Measurements from ENCODE around the gene RAD51B.
"Not testable (repeated sequence)": the region's sequence is repeated elsewhere in the genome, so short reads cannot be mapped to it uniquely, and the experiment has no call there.

Gene RAD51B

DNA sequence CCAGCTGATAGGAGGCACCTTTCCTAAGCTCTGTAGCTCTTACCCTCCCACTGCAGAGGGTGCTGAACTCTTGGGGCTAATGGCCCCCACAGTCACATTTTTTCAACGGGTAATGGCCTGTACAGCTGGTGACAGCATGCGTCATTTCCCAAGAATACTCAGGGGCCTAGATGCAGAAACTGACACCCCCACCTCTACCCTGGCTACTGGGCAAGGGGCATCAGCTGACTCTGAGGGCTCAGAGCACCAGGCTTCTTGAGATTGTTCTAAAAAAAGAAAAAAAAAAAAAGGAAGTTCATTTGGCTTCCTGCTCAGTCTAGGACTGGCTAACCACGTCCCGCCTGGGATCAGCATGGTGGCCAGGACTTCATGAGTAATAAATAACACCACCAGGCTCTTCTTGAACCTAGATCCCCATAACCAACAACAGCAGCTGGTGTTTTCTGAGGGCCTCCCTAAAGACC, 938.1 kb downstream of the RAD51B start:
- no peak for DNase-seq

DNA sequence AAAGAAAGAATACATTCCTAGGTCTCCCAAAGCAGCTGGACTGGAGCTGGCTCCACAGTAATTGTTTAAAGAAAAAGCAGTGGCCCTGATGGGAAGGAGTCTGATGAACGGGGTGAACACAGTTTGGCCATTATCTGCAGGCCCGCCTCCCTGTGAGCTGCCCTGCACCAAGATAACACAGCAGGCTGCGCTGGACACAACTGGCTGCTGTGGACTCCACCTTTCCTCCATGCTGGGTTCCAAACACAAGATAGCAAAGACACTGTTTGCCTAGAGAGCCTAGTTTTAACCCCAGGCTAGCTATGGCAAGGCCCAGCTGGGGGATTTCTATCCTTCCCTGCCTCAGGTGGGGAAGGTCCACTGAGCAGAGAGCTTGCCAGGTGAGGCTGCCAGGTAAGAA, 938.7 kb downstream of the RAD51B start:
- DNase-seq = no peak

- DNase-seq = no peak
These were observed 939.5 kb downstream of the RAD51B start for GRCh38 chr14:68759017-68759560.

DNA sequence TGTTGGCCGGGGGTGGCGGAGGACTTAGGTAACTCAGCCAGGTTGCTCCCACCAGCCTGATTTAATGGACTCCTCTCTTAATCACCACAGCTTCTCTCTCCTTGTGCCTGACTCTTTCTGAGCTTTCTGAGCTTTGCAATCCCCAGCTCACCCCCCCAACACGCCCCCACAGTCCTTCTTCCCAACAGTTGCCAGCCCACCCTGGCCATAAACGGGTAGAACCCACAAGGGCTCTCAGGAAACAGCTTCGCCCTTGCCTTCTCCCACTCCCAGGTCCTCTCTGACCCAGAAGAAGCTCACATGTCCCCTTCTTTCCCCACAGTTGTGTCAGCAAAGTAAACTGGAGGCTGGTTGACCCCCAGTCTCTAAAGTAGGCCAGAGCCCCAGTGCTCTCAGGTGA, 940.4 kb downstream of the RAD51B start:
- no peak for DNase-seq

GRCh38 chr14:68760761-68761160, 941.2 kb downstream of the RAD51B start:
- DNase-seq = no peak

DNA sequence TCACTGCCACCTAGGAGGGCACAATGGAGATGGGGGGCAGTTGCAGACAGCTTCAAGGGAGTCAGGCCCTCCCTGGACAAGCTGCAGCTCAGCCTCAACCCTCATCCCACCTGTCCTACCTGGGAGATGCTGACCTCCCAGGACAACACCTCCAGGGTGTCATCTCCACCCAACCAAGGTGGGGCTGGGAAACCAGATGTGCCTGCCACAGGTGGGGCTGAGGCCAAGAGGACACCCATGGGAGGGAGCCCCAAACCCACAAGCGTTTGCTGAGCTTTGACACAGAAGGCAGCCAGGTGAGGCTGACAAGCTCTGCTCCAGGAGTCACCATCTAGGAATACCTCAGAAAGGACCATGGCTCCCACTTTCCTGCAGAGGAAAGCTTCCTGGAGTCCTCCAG, 941.8 kb downstream of the RAD51B start:
- no peak for DNase-seq

DNA sequence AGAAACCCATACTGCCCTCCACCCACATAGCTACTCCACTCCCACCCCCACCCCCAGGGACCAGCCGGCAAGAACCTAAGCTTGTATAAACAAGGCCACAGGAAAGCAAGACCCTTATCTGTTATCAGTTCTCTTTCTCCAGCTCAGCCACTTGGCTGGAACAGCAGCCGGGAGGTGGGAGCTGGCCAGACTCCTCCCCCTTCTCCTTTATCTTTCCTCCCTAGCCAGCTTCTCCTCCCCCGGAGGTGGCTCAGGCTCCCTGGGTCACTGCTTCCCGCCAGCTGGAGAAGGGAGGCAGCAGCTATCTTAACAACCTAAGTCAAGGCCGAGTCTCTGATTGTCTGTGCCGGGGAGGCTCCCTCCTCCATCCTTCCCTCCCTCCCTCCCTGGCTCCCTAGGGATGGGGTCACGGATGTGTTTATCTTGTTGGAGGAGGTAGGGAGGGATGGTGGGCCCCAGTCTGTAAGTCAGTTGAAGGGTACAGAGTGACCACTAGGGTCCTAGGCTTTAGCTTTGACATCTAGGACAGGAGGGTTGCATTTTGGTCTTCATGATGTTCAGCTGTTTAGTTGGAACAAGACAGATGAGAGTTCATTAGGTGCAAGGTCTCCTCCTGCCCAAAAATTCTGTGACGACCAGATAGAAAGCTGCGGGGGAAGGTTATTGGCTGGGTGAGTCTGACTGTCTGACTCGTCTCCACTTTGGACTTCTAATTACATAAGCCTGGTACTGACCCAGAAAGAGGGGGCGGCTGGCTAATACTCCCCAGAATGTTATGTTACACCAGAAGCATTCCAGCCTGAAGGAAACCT, 943.6 kb downstream of the RAD51B start:
- peak; percentile 28 for DNase-seq

- DNase-seq = not testable (repeated sequence)
These were observed 944.3 kb downstream of the RAD51B start for GRCh38 chr14:68763843-68764242.

DNA sequence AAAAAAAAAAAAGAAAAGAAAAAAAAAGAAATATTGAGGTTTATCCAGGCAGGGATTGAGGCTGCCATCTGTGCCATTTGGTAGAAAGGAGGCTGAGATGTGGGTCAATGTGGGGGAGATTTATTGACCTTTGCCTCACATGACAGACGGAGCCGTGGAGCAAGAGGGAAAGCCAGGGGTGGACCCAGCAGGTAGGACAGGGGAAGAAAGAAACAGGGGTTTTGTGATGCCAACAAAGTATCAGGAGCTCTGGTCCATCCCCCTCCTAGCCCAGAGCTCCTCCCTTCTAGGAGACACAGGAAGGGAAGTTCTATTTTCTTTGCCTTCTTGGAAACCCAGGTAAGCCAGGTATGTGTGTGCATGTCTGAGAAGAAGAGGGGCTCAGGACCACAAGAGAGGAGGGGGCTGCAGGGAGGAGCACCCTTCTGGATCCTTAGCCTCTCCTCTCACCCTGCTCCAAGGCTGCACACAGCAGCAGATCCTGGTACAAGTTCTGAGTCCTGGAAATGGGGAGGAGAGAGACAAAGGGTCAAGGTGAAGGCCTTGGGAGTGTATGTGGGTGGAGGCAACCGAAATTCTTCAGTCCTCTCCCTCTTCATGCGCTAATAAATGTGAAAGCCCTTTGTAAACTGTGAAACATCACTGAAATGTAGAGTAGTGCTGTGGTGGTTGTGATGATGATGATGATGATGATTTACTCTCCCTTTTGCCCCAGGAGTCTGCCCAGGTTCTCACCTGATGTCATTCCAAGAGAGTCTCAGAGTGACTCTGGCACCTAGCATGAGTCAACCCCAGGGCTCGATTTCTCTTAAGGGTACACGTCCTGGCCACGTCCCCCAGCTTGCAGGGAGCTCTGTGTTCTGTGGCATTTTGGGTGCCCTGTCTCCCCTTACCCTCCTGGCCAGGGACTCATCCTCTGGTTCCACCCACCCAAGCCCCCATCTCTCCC, 947.0 kb downstream of the RAD51B start:
- no peak for DNase-seq

DNA sequence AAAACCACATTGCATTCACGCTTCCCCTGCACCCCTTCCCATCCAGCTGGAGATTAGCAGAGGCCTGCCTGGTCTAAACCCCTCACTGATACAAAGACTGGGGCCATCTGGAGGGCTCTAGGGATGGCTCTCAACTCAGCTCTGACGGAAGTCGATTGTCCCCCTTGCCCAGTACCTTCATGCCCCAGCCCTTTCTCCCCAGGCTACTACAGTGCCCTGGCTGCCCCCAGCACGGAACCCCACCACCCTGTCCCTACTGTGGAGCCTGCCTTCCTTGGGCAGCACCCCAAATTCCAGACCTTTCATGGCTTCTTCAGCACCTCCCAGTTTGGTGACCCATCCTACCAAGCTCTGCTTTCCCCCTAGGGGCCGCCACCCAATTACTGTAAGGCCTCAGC, 947.7 kb downstream of the RAD51B start:
- DNase-seq = no peak

DNA sequence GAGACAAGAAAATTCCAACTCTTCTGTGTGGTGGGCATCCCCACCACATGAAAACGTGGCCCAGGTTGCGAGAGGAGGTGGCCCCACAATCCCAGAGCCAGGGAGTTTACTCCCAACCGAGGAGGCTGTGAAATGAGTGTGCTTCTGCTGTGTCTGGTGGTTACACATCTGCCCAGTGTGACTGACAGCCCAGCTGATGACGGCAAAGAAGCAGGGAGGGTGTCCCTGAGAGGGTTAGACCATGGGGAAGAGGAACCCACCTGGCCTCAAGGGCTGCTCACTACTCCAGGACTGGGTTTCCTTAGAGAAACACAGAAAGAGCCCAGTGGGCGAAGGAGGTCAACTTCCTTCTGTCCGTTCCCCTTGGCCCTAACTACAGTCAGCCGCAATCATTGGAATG, 948.7 kb downstream of the RAD51B start:
- no peak for DNase-seq

- no peak for DNase-seq
These were observed 950.5 kb downstream of the RAD51B start for GRCh38 chr14:68770051-68770450.

GRCh38 chr14:68770553-68771286, 951.1 kb downstream of the RAD51B start:
- DNase-seq = no peak

DNA sequence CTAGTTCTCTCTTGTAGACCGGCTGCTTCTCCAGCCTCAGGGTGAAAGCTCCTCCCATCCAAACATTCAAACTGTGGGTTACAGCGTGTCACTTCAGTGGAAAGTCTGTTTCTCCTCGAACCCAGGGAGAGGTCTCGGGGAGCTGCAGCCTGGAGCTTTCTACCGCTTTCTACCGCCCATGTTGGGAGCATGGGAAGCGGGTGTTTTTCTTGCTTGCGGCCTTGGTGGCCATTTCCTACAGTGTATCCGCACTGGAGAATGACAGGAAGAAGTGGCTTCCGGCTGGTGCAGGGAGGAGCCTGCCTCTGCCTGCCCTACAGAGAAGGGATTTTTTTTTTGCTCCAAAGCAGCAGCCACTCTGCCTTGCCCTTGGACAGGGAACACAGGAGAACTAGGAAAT, 952.1 kb downstream of the RAD51B start:
- DNase-seq = no peak

GRCh38 chr14:68772761-68773381, 953.3 kb downstream of the RAD51B start:
- DNase-seq = no peak

DNA sequence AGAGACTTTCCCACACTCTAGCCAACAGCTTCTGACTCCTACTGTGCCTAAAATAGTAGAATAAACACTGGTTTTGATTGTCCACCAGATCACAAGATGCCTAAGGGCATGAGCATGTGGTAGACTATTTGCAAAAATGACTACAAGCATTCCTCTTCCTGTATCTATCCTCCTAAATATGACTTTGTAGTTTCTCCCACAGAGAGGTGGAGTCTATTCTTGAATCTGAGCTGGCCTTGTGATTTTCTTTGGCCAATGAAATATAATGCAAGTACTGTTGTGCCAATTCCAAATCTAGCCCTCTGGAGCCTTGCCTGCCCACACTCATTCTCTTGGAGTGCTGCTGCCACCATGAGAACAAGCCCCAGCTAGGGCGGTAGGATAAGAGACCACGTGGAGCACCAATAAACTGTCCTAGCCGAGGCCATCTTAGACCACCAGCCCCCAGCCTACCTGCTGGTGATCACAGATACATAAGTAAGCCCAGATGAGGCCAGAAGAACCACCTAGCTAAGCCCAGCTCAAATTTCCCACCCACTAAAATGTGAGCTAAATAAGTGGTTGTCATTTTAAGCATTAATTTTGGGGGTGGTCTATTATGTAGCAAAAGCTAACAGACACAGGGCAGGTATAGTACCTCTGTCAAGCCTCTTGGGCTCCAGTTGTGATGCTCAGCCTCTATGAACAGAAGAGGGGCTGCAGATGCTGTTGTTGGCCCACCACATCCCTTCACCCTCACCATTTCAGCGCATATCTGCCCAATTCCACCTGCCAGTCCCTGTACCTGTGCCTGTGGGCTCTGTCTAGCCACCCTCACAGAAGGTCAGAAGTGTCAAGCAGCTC, 955.4 kb downstream of the RAD51B start:
- peak; percentile 54 for DNase-seq

DNA sequence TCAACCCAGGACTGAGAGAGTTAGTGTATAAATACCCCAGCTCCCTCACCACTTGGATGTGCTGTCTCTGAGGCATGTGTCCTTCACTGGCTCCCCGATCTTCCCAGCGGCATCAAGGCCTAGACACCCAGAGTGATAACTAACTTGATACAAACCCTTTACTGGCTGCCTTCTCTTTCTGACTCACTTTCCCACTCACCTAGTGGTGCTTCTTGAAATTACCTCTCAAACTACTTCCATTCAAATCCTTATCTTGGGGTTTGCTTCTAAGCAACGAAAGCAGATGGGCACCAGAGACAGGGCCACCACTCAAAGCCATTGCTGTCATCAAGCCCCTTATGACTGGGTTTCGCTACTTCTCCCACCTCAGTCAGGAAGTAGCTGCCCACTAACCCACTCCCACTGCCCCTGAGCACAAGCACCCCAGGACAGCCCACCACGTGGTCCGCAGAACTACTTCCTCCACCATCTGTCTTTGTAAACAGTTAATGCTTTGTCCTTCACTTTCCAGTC, 956.1 kb downstream of the RAD51B start:
- DNase-seq = no peak

DNA sequence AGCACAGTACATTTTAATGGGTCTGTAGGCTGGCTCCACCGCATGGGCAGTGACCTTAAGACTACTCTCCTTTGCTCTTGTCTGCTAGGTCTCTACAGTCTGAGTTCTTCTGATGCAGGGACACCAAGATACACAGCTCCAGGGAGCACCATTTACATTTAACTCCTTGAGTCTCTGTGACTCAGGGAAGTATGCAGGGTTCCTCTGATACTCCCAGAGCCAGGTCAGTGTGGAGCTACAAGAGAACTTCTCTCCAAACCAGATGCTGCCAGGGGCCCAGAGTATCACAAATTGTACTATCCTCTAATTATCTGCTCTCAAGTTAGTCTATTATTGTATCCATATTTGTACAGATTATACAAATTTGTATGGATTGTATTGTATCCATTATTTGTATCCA, 958.1 kb downstream of the RAD51B start:
- DNase-seq = no peak

All from HCEC 1CT (cell line).